NCI-H446 treated with DMSO at 0.1 percent for 48 hours (cell line): ENCODE data around the gene PIGX.
A peak's percentile ranks its signal among the peaks of the same experiment; 100 is the strongest.

Source experiments
- DNase-seq: peaks from one replicate; lab custom pipeline; 2025; lab: John Stamatoyannopoulos, UW

The PIGX gene

GRCh38 chr3:196711838-196712513, at the start of gene PIGX, which contains the start of gene CEP19:
Gene PIGX, plus strand, starts transcription at chr3:196712377.
Gene CEP19, minus strand, starts transcription at chr3:196712250. Its CDS starts 3,593 bp downstream, at chr3:196708657.
- DNase-seq: peak; percentile 62

DNA sequence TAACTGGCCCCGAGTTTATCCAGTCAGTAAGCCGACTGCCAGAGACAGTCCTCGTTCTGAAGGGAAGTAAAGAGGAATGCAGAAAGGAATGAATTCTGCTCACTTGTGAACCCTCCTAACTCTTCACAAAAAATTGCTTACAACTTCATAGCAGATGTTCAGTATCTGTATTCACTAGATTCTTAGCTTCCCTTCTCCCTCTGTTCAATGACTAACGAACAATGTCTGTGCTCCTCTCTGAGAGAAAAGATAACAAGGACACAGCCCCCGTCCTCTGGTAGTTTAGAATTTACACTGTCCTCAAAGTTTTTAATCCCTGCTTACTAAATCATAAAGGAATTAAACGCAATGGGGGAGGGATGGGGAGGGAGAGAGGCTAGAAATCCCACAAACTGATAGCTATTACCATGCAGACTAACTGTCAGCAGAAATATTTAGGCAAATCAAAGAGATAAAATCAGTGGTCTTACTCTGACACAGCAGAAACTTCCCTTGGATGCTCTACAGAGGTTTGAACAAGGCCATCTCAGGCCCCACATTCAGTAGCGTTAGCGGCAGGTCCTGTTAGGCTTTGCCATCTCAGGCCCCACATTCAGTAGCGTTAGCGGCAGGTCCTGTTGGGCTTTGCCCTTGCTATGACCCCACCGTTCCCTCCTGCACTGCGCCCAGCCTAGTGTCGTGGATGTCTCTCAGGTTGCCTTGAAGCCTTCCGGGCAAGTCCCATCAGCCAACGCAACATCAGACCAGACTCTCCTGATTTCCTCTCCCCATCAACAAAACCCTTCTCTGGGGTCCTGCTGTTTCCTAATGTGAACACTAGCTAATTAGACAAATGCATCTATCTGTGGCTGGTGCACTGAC, 49.2 kb upstream of the PIGX start:
- DNase-seq: no peak

- DNase-seq: peak; percentile 23
Measured at GRCh38 chr3:196666001-196666867, 45.9 kb upstream of the PIGX start.

DNA sequence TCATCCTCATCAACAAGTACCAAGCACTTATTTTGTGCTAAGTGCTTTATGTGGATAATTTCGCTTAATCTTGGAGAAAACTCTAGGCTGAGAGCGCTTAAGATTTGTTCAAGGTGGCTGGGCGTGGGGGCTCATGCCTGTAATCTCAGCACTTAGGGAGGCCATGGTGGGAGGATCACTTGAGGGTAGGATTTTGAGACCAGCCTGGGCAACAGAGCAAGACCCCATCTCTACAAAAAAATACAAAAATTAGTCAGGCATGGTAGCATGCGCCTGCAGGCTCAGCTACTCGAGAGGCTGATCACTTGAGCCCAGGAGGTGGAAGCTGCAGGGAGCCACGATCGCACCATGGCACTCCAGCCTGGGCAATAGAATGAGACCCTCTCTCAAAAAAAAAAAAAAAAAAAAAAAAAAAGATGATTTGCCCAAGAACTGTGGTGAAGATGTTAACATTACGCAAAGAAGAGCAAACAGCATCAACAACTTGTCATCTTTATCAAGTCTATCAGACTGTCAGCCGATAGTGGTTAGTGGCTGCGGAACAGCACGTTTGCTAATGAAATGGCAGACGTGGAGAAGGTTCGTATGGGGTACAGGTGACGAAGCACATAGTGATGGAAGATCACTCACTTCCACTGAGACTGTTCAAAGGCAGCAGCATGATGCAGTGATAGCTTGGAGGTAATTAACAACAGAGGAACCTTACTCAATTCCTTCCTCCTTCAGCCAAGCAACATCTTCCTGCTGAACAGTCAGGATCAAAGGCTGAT, 44.9 kb upstream of the PIGX start:
- DNase-seq: no peak

DNA sequence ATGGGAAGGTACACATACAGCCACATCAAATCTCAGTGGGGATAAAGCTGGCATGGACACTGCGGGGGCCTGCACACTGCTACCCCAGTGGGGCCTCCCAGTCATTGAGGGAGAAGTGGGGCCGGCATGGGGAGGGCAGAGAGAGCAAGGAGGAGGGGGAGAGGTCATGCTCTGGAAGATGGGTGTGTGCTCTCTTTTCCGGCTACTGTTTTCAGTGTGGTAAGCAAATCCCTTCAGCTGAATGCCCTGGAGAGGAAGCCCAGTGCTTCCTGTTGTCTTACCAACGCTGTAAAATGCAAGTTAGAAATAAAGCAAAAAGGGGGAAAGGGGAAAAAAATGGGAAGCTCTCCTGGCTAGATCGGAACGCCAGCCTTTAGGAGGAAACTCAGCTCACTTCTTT, 41.8 kb upstream of the PIGX start:
- no peak for DNase-seq

DNA sequence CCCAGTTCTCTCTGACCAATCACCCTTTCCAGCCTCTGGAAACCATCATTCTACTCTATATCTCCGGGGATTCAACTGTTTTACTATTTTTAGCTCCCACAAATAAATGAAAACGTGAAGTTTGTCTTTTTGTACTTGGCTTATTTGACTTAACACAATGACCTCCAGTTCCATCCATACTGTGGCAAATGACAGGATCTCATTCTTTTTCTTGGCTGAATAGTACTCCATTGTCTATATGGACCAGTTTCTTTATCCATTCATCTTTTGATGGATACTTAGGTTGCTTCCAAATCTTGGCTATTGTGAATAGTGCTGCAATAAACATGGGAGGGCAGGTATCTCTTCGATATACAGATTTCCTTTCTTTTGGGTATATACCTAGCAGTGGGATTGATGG, 38.5 kb upstream of the PIGX start:
- no peak for DNase-seq

- DNase-seq: no peak
Measured at GRCh38 chr3:196677353-196677752, 34.8 kb upstream of the PIGX start.

- no peak for DNase-seq
Measured at GRCh38 chr3:196677931-196678330, 34.2 kb upstream of the PIGX start.

DNA sequence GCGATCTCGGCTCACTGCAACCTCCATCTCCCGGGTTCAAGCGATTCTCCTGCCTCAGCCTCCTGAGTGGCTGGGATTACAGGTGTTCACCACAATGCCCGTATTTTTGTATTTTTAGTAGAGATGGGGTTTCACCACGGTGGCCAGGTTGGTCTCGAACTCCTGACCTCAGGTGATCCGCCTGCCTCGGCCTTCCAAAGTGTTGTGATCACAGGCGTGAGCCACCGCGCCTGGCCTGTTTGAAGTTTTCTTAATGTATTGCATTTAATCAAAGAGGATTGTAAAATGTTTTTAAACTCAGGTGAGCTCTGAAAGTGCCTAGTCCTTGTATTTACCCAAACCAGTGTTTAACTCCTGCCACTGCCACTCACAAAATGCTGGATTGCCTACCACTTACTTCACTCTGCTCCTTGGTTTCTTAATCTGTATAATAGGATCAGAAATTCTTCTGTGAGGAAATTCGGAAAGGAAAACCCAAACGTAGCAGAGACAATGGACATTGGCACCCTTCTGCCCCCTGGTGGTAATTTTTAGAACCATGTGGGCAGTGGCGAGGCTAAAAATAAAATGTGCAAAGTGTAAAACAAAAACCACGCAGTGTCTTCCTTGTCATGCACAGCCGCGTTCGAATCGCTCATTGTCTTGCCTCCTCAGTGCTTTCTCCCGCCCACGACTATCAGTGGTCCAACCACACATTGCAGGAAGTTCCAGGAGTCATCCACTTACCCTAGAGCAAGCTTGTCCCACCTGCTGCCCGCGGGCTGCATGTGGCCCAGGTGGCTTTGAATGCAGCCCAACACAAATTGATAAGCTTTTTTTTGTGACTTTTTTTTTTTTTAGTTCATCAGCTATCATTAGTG, 27.4 kb upstream of the PIGX start:
- DNase-seq: peak; percentile 41

DNA sequence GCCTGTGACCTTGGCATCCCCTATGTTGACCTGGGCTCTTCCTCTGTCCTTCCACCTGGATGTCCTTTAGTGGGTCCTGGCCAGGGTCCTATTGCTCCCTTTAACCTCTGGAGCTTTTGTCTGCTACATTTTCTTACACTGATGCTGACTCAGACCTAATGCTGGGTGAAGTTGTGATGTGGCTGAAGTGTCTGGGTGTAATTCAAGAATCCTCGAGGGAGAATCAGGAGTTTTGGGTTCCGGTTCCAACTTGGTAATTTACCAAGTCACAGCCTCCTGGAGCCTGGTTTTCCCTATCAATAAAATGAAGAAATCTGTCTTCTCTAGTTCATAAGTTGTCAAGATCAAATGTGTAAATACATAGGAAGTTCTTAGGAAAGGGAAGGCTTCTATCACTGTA, 25.7 kb upstream of the PIGX start:
- no peak for DNase-seq

DNA sequence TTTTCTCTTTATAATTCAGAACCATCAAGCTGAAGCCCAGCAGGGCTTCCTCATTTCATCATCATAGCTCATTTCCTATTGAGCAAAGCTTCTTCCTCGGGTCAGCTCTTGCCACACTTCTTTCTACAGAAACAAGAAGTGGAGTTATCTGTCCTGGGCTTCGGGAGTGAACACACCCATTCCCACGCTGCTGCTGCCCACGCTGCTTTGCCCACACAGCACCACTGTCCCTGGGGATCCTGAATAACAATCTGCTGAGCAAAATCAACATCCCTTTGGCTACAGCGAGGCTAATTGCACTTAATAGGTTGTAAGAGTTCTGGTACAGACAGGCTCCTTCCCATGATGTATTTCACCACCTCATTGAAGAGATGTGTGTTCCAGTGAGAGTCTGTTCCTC, 23.8 kb upstream of the PIGX start:
- DNase-seq: no peak

DNA sequence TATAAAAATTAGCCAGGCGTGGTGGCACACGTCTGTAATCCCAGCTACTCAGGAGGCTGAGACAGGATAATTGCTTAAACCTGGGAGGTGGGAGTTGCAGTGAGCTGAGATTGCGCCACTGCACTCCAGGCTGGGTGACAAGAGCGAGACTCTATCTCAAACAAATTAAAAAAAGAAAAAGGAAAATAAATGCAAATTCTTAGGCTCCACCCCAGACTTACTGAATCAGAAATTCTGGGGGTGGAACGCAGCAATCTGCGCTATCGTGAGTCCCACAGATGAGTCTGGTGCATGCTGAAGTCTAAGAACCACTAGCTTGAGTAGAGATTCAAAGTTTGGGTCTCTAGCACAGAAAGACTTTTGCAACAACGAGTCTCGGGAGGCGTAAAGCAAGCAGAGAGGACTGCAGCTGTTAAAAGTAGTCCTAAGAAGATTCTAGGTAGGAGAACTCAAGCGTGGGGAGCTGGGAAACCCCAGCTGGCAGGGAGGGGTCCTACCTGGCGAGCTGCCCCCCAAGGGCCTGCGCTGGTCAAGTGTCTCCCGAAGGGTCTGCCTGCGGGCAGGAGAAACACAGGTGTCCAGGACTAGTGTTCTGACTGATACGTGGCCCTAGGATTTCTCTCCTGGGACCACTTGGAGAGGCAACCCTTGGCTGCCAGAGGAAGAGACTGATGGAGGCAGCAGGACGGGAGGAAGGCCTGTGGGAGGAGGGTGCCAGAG, 22.1 kb upstream of the PIGX start:
- DNase-seq: no peak

DNA sequence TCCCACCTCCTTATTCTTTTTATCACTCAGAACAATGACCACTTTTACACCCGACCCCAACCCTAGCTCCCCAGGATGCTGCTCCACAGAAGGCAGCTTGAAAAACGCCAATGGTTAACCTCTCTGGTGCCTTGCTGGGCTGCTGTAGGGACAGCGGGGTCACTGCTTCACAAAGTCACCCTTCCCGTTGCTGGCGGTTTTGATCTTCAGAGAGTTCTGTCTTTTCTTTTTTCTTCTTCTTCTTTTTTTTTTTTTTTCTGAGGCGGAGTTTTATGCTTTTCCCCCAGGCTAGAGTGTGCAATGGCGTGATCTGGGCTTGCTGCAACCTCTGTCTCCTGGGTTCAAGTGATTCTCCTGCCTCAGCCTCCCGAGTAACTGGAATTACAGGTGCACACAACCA, 20.8 kb upstream of the PIGX start:
- no peak for DNase-seq

DNA sequence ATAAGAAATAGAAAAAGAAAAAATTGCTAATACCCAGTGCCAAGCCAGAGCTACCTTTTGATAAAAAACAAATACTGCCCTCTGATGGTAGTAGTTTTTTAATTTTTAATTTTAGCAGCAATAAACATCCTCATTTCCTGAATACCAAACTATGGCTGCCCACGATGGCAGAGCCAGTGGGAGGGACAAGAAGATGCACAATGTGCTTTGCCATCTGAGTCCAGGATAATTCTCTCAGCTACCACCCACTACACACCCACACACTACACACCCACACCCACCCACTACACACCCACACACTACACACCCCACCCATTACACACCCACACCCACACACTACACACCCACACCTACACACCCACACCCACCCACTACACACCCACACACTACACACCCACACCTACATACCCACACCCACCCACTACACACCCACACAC, 18.0 kb upstream of the PIGX start:
- DNase-seq: no peak

- DNase-seq: no peak
Measured at GRCh38 chr3:196694941-196695848, 17.0 kb upstream of the PIGX start.

- DNase-seq: no peak
Measured at GRCh38 chr3:196695849-196696226, 16.3 kb upstream of the PIGX start.

GRCh38 chr3:196697270-196697669, 14.9 kb upstream of the PIGX start:
- no peak for DNase-seq

- no peak for DNase-seq
Measured at GRCh38 chr3:196699749-196700148, 12.4 kb upstream of the PIGX start.

GRCh38 chr3:196700801-196701200, 11.4 kb upstream of the PIGX start:
- DNase-seq: no peak
